SU-DHL-6 (cell line): ENCODE measurements around the gene NPIPA5.
"Not testable (repeated sequence)": the region's sequence is repeated elsewhere in the genome, so short reads cannot be mapped to it uniquely, and the experiment has no call there.

ENCODE experiments used
- CTCF ChIP-seq: fragments of 200-600 bp; sonication (generic); IDR thresholded peaks from one replicate; pipeline ENCODE4 v1.5.1; 2017; ENCODE audit warnings: antibody characterized with exemption, mild to moderate bottlenecking, low read length, moderate library complexity; ENCODE audit not compliant: insufficient read depth, poor library complexity, severe bottlenecking
- EZH2phosphoT487 ChIP-seq: fragments of 200-600 bp; sonication (generic), shearing (Covaris generic); conservative IDR thresholded peaks from 2 replicates; pipeline ENCODE4 v1.6.1; 2018; ENCODE audit warnings: mild to moderate bottlenecking, antibody characterized with exemption, low read length, moderate library complexity, mixed read lengths

GRCh38 chr16:15342337-15342736 is 35.8 kb downstream of the NPIPA5 start:
- TF ChIP-seq CTCF, EZH2phosphoT487: not testable (repeated sequence)
